SK-N-SH (cell line): Measurements from ENCODE around the gene PTN.

Experiments
- FOXM1 ChIP-seq: IDR thresholded peaks from 2 replicates; pipeline ENCODE4 v1.4.0; 2012; ENCODE audit warnings: low read depth, mild to moderate bottlenecking
- SIN3A ChIP-seq: IDR thresholded peaks from 2 replicates; pipeline ENCODE4 v1.6.1; 2012; ENCODE audit warnings: low read depth, mild to moderate bottlenecking, low read length, moderate library complexity, borderline replicate concordance
- SMC3 ChIP-seq: IDR thresholded peaks from 2 replicates; pipeline ENCODE4 v1.6.1; 2012; ENCODE audit warnings: low read depth, low read length, improper control_type of control experiment
- YY1 ChIP-seq: IDR thresholded peaks from 2 replicates; pipeline ENCODE4 v1.4.0; 2012; ENCODE audit warnings: low read depth, mild to moderate bottlenecking
- TF ChIP-seq, protein P1 (sequence below): fragments of 150-350 bp; IDR thresholded peaks from 2 replicates; pipeline ENCODE4 v1.6.1; 2017; ENCODE audit warnings: antibody characterized with exemption, low read length, low read depth, borderline replicate concordance
- TF ChIP-seq, protein P2 (sequence below): IDR thresholded peaks from 2 replicates; pipeline ENCODE4 v1.4.0; 2012; ENCODE audit warnings: low read depth, borderline replicate concordance
- TF ChIP-seq, protein P3 (sequence below): fragments of 150-350 bp; IDR thresholded peaks from 2 replicates; pipeline ENCODE4 v1.6.1; 2016; ENCODE audit warnings: mild to moderate bottlenecking, low read depth, low read length
- TF ChIP-seq, protein P4 (sequence below): fragments of 200-600 bp; sonication (generic); IDR thresholded peaks from 2 replicates; pipeline ENCODE4 v1.6.1; 2017; ENCODE audit warnings: antibody characterized with exemption, mild to moderate bottlenecking, moderate library complexity
- TF ChIP-seq, protein P5 (sequence below): IDR thresholded peaks from 2 replicates; pipeline ENCODE4 v1.4.0; 2012; ENCODE audit warnings: low read depth

DNA sequence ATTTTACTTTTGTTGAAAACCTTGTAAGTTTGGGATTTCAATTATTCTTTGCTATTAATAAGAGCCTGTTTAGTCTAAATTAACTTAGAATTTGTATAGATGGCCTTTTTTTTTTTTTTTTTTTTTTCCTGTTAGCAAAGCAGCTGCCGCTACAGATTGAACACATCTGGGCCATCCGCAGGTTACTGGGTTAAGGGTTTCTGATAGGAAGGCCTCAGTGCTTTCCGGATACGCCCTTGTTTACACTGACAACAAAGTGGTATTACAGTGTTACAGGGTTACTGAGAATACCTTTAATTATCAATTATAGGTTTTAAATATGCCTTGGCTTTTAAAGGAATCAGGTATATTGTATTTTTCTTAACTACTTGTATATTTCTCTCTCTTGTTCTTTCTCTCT is 76.8 kb downstream of the PTN start:
- TF ChIP-seq, protein P1, sequence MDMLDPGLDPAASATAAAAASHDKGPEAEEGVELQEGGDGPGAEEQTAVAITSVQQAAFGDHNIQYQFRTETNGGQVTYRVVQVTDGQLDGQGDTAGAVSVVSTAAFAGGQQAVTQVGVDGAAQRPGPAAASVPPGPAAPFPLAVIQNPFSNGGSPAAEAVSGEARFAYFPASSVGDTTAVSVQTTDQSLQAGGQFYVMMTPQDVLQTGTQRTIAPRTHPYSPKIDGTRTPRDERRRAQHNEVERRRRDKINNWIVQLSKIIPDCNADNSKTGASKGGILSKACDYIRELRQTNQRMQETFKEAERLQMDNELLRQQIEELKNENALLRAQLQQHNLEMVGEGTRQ: no peak
- TF ChIP-seq, protein P2, sequence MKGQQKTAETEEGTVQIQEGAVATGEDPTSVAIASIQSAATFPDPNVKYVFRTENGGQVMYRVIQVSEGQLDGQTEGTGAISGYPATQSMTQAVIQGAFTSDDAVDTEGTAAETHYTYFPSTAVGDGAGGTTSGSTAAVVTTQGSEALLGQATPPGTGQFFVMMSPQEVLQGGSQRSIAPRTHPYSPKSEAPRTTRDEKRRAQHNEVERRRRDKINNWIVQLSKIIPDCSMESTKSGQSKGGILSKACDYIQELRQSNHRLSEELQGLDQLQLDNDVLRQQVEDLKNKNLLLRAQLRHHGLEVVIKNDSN: no peak
- TF ChIP-seq, protein P3, sequence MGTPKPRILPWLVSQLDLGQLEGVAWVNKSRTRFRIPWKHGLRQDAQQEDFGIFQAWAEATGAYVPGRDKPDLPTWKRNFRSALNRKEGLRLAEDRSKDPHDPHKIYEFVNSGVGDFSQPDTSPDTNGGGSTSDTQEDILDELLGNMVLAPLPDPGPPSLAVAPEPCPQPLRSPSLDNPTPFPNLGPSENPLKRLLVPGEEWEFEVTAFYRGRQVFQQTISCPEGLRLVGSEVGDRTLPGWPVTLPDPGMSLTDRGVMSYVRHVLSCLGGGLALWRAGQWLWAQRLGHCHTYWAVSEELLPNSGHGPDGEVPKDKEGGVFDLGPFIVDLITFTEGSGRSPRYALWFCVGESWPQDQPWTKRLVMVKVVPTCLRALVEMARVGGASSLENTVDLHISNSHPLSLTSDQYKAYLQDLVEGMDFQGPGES: no peak
- TF ChIP-seq, protein P4, sequence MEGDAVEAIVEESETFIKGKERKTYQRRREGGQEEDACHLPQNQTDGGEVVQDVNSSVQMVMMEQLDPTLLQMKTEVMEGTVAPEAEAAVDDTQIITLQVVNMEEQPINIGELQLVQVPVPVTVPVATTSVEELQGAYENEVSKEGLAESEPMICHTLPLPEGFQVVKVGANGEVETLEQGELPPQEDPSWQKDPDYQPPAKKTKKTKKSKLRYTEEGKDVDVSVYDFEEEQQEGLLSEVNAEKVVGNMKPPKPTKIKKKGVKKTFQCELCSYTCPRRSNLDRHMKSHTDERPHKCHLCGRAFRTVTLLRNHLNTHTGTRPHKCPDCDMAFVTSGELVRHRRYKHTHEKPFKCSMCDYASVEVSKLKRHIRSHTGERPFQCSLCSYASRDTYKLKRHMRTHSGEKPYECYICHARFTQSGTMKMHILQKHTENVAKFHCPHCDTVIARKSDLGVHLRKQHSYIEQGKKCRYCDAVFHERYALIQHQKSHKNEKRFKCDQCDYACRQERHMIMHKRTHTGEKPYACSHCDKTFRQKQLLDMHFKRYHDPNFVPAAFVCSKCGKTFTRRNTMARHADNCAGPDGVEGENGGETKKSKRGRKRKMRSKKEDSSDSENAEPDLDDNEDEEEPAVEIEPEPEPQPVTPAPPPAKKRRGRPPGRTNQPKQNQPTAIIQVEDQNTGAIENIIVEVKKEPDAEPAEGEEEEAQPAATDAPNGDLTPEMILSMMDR: no peak
- TF ChIP-seq, protein P5, sequence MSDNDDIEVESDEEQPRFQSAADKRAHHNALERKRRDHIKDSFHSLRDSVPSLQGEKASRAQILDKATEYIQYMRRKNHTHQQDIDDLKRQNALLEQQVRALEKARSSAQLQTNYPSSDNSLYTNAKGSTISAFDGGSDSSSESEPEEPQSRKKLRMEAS: no peak
- TF ChIP-seq YY1 (no peak), SIN3A (no peak), FOXM1 (no peak), SMC3 (no peak)
